ENCODE results near the gene MC2R.

MC2R gene

GRCh38 chr18:13835202-13835601 is 80.1 kb downstream of the MC2R start:
- no peaks in the 10 kb centered on the region for H3K9me3 ChIP-seq (ENCODE audit: control insufficient read depth, low read length)
- 68 to 84% methylated on average over 4 to 6 of the region's 6 CpGs for WGBS, 2 experiments
- H3K4me1 ChIP-seq (ENCODE audit: control insufficient read depth, insufficient read depth, low read length): no peaks in the 10 kb centered on the region
- no peaks in the 10 kb centered on the region for H3K27me3 ChIP-seq (ENCODE audit: control insufficient read depth, insufficient read depth, low read length, poor library complexity, severe bottlenecking)
- H3K27ac ChIP-seq (ENCODE audit: insufficient read depth, low read depth, low read length, poor library complexity, severe bottlenecking): no peak overlapping the region
- H3K36me3 ChIP-seq (ENCODE audit: control insufficient read depth, insufficient read depth, low read length): no peaks in the 10 kb centered on the region
- H3K4me3 ChIP-seq (ENCODE audit: insufficient read depth, low read depth, low read length): no peak overlapping the region

DNA sequence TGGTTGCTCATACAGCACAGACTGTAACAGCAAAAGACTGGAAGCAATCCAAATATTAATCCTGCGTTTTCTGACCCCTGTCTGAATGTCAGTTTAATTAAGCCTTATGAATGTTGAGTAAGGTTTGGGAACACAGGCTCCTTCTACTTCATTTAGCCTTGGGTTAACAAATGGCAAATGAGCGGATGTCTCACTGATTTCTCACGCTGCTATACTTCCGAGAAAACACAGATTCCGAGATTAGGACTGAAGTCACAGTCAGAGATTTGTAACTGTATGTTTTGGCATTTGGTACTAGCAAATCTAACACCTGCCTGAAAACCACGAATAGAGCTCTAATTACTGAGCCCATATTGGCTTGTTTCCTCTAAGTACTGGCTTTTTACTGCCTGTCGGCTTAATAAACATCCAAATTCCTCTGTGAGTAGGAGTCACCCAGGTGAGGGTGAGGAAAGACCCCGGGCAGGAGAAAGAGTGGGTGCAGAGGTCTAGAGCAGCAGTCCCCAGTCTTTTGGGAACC is 80.8 kb downstream of the MC2R start:
- Histone ChIP-seq H3K27ac (ENCODE audit: insufficient read depth, low read depth, low read length, poor library complexity, severe bottlenecking) (no peak overlapping the region), H3K4me1 (ENCODE audit: control insufficient read depth, insufficient read depth, low read length) (no peaks in the 10 kb centered on the region), H3K4me3 (ENCODE audit: insufficient read depth, low read depth, low read length) (no peak overlapping the region), H3K36me3 (ENCODE audit: control insufficient read depth, insufficient read depth, low read length) (no peaks in the 10 kb centered on the region), H3K9me3 (ENCODE audit: control insufficient read depth, low read length) (no peaks in the 10 kb centered on the region), H3K27me3 (ENCODE audit: control insufficient read depth, insufficient read depth, low read length, poor library complexity, severe bottlenecking) (no peaks in the 10 kb centered on the region)
- 89 to 97% methylated on average over 8 of the region's 8 CpGs for WGBS, 2 experiments
